Breast epithelium (tissue), 4 donors: ENCODE results near the gene CDH23. TPM values are rescaled to one million over a fixed set of nuclear protein-coding genes. Genes with fewer than 3 reads are reported as not detected.

Experiments
- DNase-seq, 2 donors: peaks; one replicate each; pipeline ENCODE4 v3.0.0-alpha.2; 2019; ENCODE audit warnings: low spot score in 2 of 2
- H3K27ac ChIP-seq, 2 donors: fragments of 200-600 bp; sonication (generic) in 1 of 2; one replicate each; pipeline ENCODE4 v1.5.1; 2016 to 2019; ENCODE audit warnings: mild to moderate bottlenecking in 1 of 2
- H3K27me3 ChIP-seq, 2 donors: fragments of 200-600 bp; sonication (generic) in 1 of 2; one replicate each; pipeline versions ENCODE4 v1.5.1 to v1.6.0; 2017 to 2019; ENCODE audit warnings: control low read depth in 1 of 2, mild to moderate bottlenecking in 1 of 2
- H3K36me3 ChIP-seq: fragments of 200-600 bp; one replicate; pipeline ENCODE4 v1.5.1; 2019
- H3K4me1 ChIP-seq, 2 donors: fragments of 200-600 bp; sonication (generic); one replicate each; pipeline ENCODE4 v1.5.1; 2016 to 2019; ENCODE audit warnings: control low read depth in 1 of 2
- H3K4me3 ChIP-seq, 3 donors: fragments of 200-600 bp; sonication (generic); 1 replicate in 2 of 3; 2 replicates in 1 of 3; pipeline ENCODE4 v1.5.1; 2016 to 2019; ENCODE audit warnings: mild to moderate bottlenecking in 3 of 3, moderate library complexity in 2 of 3
- H3K9me3 ChIP-seq, 2 donors: fragments of 200-600 bp; sonication (generic) in 1 of 2; one replicate each; pipeline ENCODE4 v1.5.1; 2016 to 2019; ENCODE audit warnings: control low read depth in 1 of 2
- CTCF ChIP-seq, 3 donors: fragments of 450-650 bp; IDR thresholded peaks; one replicate each; pipeline ENCODE4 v1.5.1; 2016 to 2017; ENCODE audit warnings: antibody characterized with exemption in 3 of 3, mild to moderate bottlenecking in 3 of 3, moderate library complexity in 3 of 3
- POLR2A ChIP-seq: fragments of 450-650 bp; IDR thresholded peaks from one replicate; pipeline ENCODE4 v1.6.1; 2016; ENCODE audit warnings: antibody characterized with exemption, mild to moderate bottlenecking, moderate library complexity
- POLR2AphosphoS5 ChIP-seq, 3 donors: sonication (generic); formaldehyde crosslinking; IDR thresholded peaks; one replicate each; pipeline ENCODE4 v1.6.1; 2017; ENCODE audit warnings: antibody characterized with exemption in 3 of 3
- intact Hi-C: fragments of 100-400 bp; cut with DNase I; formaldehyde crosslinking; loops from one replicate; pipeline ENCODE4 v1.15.1; 2023; ENCODE audit warnings: low total_unique reads
- total RNA-seq, 3 donors: library from RNA; depleted of rRNA; stranded (reverse); fragments of >200 nt; gene quantifications; one replicate each; pipeline ENCODE4 v1.1.0, GENCODE V29; 2016

Gene CDH23
- total RNA-seq, 3 donors from 2014 or later = 8.5 to 13.8 (median 11.6) TPM

GRCh38 chr10:71392791-71393781, 3.6 kb upstream of the CDH23 start:
- H3K27me3 ChIP-seq = peaks cover 0 to 3% of the 10 kb centered on the region in 2 donors
- intact Hi-C loops = loop anchor here (5.0 kb wide), 1 partner anchor 1019 kb away; no protein-coding TSS in a partner anchor
- no peaks in the 10 kb centered on the region for H3K9me3 ChIP-seq
- DNase-seq = peak in 1 of 2 donors; percentile 25
- no peak overlapping the region for H3K4me3 ChIP-seq
- no peaks in the 10 kb centered on the region for H3K36me3 ChIP-seq
- no peaks in the 10 kb centered on the region for H3K4me1 ChIP-seq
- H3K27ac ChIP-seq = no peak overlapping the region
- no peak for TF ChIP-seq POLR2A
- TF ChIP-seq CTCF (IDR thresholded peaks at IDR 0.05) = no peak
- no peak for TF ChIP-seq POLR2AphosphoS5 (IDR thresholded peaks at IDR 0.05)

GRCh38 chr10:71393841-71394475, 2.8 kb upstream of the CDH23 start:
- Histone ChIP-seq H3K4me1 (no peaks in the 10 kb centered on the region), H3K36me3 (no peaks in the 10 kb centered on the region), H3K27me3 (peaks cover 0 to 9% of the 10 kb centered on the region in 2 donors), H3K27ac (no peak overlapping the region), H3K4me3 (no peak overlapping the region), H3K9me3 (no peaks in the 10 kb centered on the region)
- intact Hi-C loops = loop anchor here (5.0 kb wide), 1 partner anchor 1018 kb away; no protein-coding TSS in a partner anchor
- no peak for DNase-seq
- TF ChIP-seq CTCF (IDR thresholded peaks at IDR 0.05) (no peak), POLR2A (no peak), POLR2AphosphoS5 (IDR thresholded peaks at IDR 0.05) (no peak)

- intact Hi-C loops = loop anchor here (5.0 kb wide), 1 partner anchor 1017 kb away; no protein-coding TSS in a partner anchor
- Histone ChIP-seq H3K36me3 (no peaks in the 10 kb centered on the region), H3K9me3 (no peaks in the 10 kb centered on the region), H3K4me3 (no peak overlapping the region), H3K27ac (no peak overlapping the region), H3K4me1 (no peaks in the 10 kb centered on the region), H3K27me3 (peaks cover 0 to 20% of the 10 kb centered on the region in 2 donors)
- no peak for DNase-seq
- TF ChIP-seq CTCF (IDR thresholded peaks at IDR 0.05) (no peak), POLR2AphosphoS5 (IDR thresholded peaks at IDR 0.05) (no peak), POLR2A (no peak)
Measured at GRCh38 chr10:71394926-71395562, 1.7 kb upstream of the CDH23 start.

- Histone ChIP-seq H3K9me3 (no peaks in the 10 kb centered on the region), H3K27ac (no peak overlapping the region), H3K27me3 (peaks cover 0 to 22% of the 10 kb centered on the region in 2 donors), H3K4me3 (no peak overlapping the region), H3K4me1 (no peaks in the 10 kb centered on the region), H3K36me3 (no peaks in the 10 kb centered on the region)
- intact Hi-C loops = no loop called here
- TF ChIP-seq POLR2AphosphoS5 (IDR thresholded peaks at IDR 0.05) (no peak), POLR2A (no peak), CTCF (IDR thresholded peaks at IDR 0.05) (no peak)
- DNase-seq = no peak
Measured at GRCh38 chr10:71395621-71396020, 1.1 kb upstream of the CDH23 start.
